ENCODE data around the gene TBX3. TPM values are rescaled to one million over a fixed set of nuclear protein-coding genes. Genes with fewer than 3 reads are reported as not detected.

Gene TBX3
- total and polyA plus RNA-seq, 3 experiments from 2014 or later = not detected

DNA sequence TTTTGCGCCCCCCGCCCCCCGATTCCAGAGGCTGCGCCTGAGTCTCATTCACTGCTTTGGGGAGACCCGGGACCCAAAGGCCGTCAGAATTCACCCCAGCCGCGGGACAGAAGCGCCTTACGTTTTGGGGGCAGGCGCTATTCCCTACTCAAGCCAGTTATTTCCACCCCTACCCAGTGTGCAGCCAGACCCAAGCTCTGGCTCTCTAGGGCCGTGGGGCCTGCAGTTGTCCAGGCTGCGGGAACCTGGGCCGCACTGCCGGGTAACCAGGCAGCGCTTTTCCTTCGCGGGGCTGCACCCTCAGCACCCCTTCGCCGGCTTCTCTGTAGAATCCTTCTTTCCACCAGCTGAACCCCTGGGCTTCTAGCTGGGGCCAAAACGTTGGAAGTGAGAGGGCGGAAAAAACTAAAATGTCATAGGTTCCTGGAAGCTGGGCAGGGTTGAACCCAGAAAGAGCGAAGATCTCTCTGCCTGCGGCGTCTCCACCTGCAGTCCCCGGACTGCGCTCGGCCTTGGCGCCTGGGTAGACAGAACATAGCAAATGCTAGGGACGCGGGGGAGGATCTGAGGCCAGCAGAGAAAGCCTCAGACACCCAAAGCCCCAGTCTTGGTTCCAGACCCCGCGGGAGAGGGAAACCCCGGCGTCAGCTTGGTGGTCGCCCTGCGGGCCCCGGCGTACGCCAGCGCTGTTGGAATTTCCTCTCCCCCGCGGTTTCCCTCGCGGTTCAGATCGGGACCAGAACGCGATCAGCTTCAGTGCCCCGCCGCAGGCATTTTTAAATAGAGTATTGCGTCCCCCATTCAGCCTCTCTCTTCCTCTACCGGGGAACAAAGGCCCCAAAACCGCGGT lies 18.3 kb downstream of the TBX3 start:
- Histone ChIP-seq H3K9me3 (ENCODE audit: low read length) (no peaks in the 10 kb centered on the region), H3K4me3 (ENCODE audit: low read length) (no peak overlapping the region), H3K36me3 (ENCODE audit: insufficient read depth, low read length) (no peaks in the 10 kb centered on the region), H3K27me3 (ENCODE audit: insufficient read depth, low read length, poor library complexity, severe bottlenecking) (peaks cover 22% of the 10 kb centered on the region), H3K4me1 (ENCODE audit: insufficient read depth, low read length) (no peaks in the 10 kb centered on the region), H3K27ac (ENCODE audit: low read depth, low read length) (no peak overlapping the region)
- Mint-ChIP-seq H3K27me3 (peaks cover 46 to 64% of the 10 kb centered on the region in 2 donors), H3K27ac (no peak overlapping the region), H3K4me1 (peaks cover 0 to 6% (median 4%) of the 10 kb centered on the region in 3 donors), H3K9me3 (no peaks in the 10 kb centered on the region), H3K4me3 (no peak overlapping the region), H3K36me3 (no peaks in the 10 kb centered on the region)
- POLR2A ChIA-PET = no interaction called here
- DNase-seq = no peak
- CTCF ChIA-PET = no interaction called here

DNA sequence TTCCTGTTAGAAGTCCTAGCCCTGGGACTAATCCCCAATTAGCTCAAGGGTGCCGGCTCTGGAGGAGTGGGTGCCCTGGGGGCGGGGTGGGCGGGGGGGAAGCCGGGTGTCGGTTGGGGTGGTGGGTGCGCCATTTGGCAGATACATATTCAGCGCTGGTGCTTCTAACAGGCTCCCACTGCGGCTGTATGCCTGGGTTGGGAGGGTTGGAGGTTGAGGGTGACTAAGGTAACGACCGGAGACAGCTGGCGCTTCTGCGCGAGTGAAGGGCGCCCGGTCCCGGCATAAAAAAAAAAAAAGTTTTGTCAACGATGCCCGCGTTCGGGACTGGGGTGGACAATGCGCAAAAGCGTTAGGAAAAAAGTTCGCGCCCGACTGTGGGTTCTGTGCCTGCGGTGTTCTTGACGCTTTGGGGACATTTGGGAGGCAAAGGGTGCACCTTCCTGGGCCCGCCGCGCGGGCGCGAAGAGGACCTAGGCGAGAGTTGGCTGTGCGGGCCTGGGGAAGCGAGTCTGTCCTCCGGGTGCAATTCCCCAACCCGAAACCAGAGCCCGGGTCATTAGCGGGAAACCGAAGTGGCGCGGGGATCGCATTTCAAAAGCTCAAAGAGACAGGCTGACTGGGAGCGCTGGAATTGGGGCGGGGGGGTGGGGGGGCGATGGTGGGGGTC lies 19.2 kb downstream of the TBX3 start:
- Histone ChIP-seq H3K4me3 (ENCODE audit: low read length) (no peak overlapping the region), H3K27ac (ENCODE audit: low read depth, low read length) (no peak overlapping the region), H3K36me3 (ENCODE audit: insufficient read depth, low read length) (no peaks in the 10 kb centered on the region), H3K27me3 (ENCODE audit: insufficient read depth, low read length, poor library complexity, severe bottlenecking) (peaks cover 19% of the 10 kb centered on the region), H3K4me1 (ENCODE audit: insufficient read depth, low read length) (no peaks in the 10 kb centered on the region), H3K9me3 (ENCODE audit: low read length) (no peaks in the 10 kb centered on the region)
- DNase-seq = no peak
- ChIA-PET CTCF (no interaction called here), POLR2A (no interaction called here)
- H3K4me1 Mint-ChIP-seq = peaks cover 0 to 4% (median under 1%) of the 10 kb centered on the region in 3 donors
- no peaks in the 10 kb centered on the region for H3K9me3 Mint-ChIP-seq
- H3K4me3 Mint-ChIP-seq = no peak overlapping the region
- H3K27ac Mint-ChIP-seq = no peak overlapping the region
- peaks cover 40 to 58% of the 10 kb centered on the region in 2 donors for H3K27me3 Mint-ChIP-seq
- H3K36me3 Mint-ChIP-seq = no peaks in the 10 kb centered on the region

GRCh38 chr12:114662512-114663177 lies 21.3 kb downstream of the TBX3 start:
- peak; percentile 9 to 62 (median 34) for DNase-seq

DNA sequence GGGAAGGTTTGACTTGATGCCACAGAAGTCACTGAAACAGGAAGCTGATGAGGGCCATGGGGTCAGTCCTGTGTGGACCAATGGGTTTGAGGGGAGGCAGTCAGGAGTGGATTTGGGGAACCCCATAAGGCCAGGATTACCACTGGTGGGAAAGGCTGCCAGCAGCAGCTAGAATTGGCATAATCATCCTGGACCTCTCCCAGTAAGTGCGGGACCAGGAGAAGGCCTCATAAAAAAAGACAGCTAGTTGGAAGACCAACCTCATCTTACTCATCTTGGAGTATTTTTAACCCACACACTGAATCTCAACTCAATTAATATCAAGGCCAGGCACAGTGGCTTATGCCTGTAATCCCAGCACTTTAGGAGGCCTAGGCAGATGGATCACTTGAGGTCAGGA lies 22.7 kb downstream of the TBX3 start:
- H3K27ac Mint-ChIP-seq = no peak overlapping the region
- no peaks in the 10 kb centered on the region for H3K36me3 Mint-ChIP-seq
- H3K4me3 Mint-ChIP-seq = no peak overlapping the region
- Histone ChIP-seq H3K27ac (ENCODE audit: low read depth, low read length) (no peak overlapping the region), H3K4me3 (ENCODE audit: low read length) (no peak overlapping the region), H3K9me3 (ENCODE audit: low read length) (no peaks in the 10 kb centered on the region), H3K36me3 (ENCODE audit: insufficient read depth, low read length) (no peaks in the 10 kb centered on the region), H3K27me3 (ENCODE audit: insufficient read depth, low read length, poor library complexity, severe bottlenecking) (no peaks in the 10 kb centered on the region), H3K4me1 (ENCODE audit: insufficient read depth, low read length) (no peaks in the 10 kb centered on the region)
- CTCF ChIA-PET = interaction anchor here (2.2 kb wide), 1 partner anchor 1254 kb away, joined by 8 read pairs; no protein-coding TSS in a partner anchor
- H3K4me1 Mint-ChIP-seq = no peaks in the 10 kb centered on the region
- POLR2A ChIA-PET = no interaction called here
- no peak for DNase-seq
- peaks cover 22 to 42% of the 10 kb centered on the region in 2 donors for H3K27me3 Mint-ChIP-seq
- H3K9me3 Mint-ChIP-seq = no peaks in the 10 kb centered on the region

More at GRCh38 chr12:114662512-114663177, 21.3 kb downstream of the TBX3 start:
- ChIA-PET CTCF (interaction anchor here (1.3 to 2.2 kb wide), 3 partner anchors 1252 to 1263 kb away, joined by 4 to 8 read pairs (median 7); no protein-coding TSS in a partner anchor), POLR2A (no interaction called here)
- Histone ChIP-seq H3K4me3 (ENCODE audit: low read length) (no peak overlapping the region), H3K27ac (ENCODE audit: low read depth, low read length) (no peak overlapping the region), H3K27me3 (ENCODE audit: insufficient read depth, low read length, poor library complexity, severe bottlenecking) (peaks cover 13% of the 10 kb centered on the region), H3K9me3 (ENCODE audit: low read length) (no peaks in the 10 kb centered on the region), H3K36me3 (ENCODE audit: insufficient read depth, low read length) (no peaks in the 10 kb centered on the region), H3K4me1 (ENCODE audit: insufficient read depth, low read length) (no peaks in the 10 kb centered on the region)
- H3K4me3 Mint-ChIP-seq = no peak overlapping the region
- peaks cover 30 to 54% of the 10 kb centered on the region in 2 donors for H3K27me3 Mint-ChIP-seq
- H3K27ac Mint-ChIP-seq = peak overlapping the region in 1 of 8 donors; percentile 29
- peaks cover 0 to under 1% (median 0%) of the 10 kb centered on the region in 3 donors for H3K4me1 Mint-ChIP-seq
- H3K9me3 Mint-ChIP-seq = no peaks in the 10 kb centered on the region
- no peaks in the 10 kb centered on the region for H3K36me3 Mint-ChIP-seq

- no peaks in the 10 kb centered on the region for H3K9me3 ChIP-seq (ENCODE audit: low read length)
- Mint-ChIP-seq H3K9me3 (no peaks in the 10 kb centered on the region), H3K27ac (no peak overlapping the region), H3K27me3 (peaks cover 20 to 30% of the 10 kb centered on the region in 2 donors), H3K36me3 (no peaks in the 10 kb centered on the region), H3K4me3 (no peak overlapping the region), H3K4me1 (no peaks in the 10 kb centered on the region)
- no peak for DNase-seq
- H3K36me3 ChIP-seq (ENCODE audit: insufficient read depth, low read length) = no peaks in the 10 kb centered on the region
- no peaks in the 10 kb centered on the region for H3K4me1 ChIP-seq (ENCODE audit: insufficient read depth, low read length)
- CTCF ChIA-PET = no interaction called here
- no peak overlapping the region for H3K27ac ChIP-seq (ENCODE audit: low read depth, low read length)
- H3K27me3 ChIP-seq (ENCODE audit: insufficient read depth, low read length, poor library complexity, severe bottlenecking) = no peaks in the 10 kb centered on the region
- POLR2A ChIA-PET = no interaction called here
- H3K4me3 ChIP-seq (ENCODE audit: low read length) = no peak overlapping the region
Measured at GRCh38 chr12:114659084-114659483, 24.9 kb downstream of the TBX3 start.

GRCh38 chr12:114658002-114658441 lies 26.0 kb downstream of the TBX3 start:
- Histone ChIP-seq H3K9me3 (ENCODE audit: low read length) (no peaks in the 10 kb centered on the region), H3K27ac (ENCODE audit: low read depth, low read length) (no peak overlapping the region), H3K27me3 (ENCODE audit: insufficient read depth, low read length, poor library complexity, severe bottlenecking) (no peaks in the 10 kb centered on the region), H3K4me3 (ENCODE audit: low read length) (no peak overlapping the region), H3K36me3 (ENCODE audit: insufficient read depth, low read length) (no peaks in the 10 kb centered on the region), H3K4me1 (ENCODE audit: insufficient read depth, low read length) (no peaks in the 10 kb centered on the region)
- DNase-seq = no peak
- H3K4me1 Mint-ChIP-seq = no peaks in the 10 kb centered on the region
- peaks cover 13 to 19% of the 10 kb centered on the region in 2 donors for H3K27me3 Mint-ChIP-seq
- H3K27ac Mint-ChIP-seq = no peak overlapping the region
- no peak overlapping the region for H3K4me3 Mint-ChIP-seq
- H3K9me3 Mint-ChIP-seq = no peaks in the 10 kb centered on the region
- ChIA-PET POLR2A (no interaction called here), CTCF (no interaction called here)
- no peaks in the 10 kb centered on the region for H3K36me3 Mint-ChIP-seq

- Mint-ChIP-seq H3K36me3 (no peaks in the 10 kb centered on the region), H3K4me3 (no peak overlapping the region), H3K27me3 (peaks cover 10 to 15% of the 10 kb centered on the region in 2 donors), H3K27ac (no peak overlapping the region), H3K9me3 (no peaks in the 10 kb centered on the region), H3K4me1 (no peaks in the 10 kb centered on the region)
- Histone ChIP-seq H3K27ac (ENCODE audit: low read depth, low read length) (no peak overlapping the region), H3K4me1 (ENCODE audit: insufficient read depth, low read length) (no peaks in the 10 kb centered on the region), H3K27me3 (ENCODE audit: insufficient read depth, low read length, poor library complexity, severe bottlenecking) (no peaks in the 10 kb centered on the region), H3K36me3 (ENCODE audit: insufficient read depth, low read length) (no peaks in the 10 kb centered on the region), H3K4me3 (ENCODE audit: low read length) (no peak overlapping the region), H3K9me3 (ENCODE audit: low read length) (no peaks in the 10 kb centered on the region)
- CTCF ChIA-PET = no interaction called here
- POLR2A ChIA-PET = no interaction called here
- DNase-seq = no peak
Measured at GRCh38 chr12:114657597-114657920, 26.4 kb downstream of the TBX3 start.
